Measurements from ENCODE around the gene PITX2. TPM values are rescaled to one million over a fixed set of nuclear protein-coding genes. Genes with fewer than 3 reads are reported as not detected.

Gene PITX2
- total and polyA plus RNA-seq, 8 donors: 0.11 to 0.28 (median 0.24) TPM; not detected in 4

DNA sequence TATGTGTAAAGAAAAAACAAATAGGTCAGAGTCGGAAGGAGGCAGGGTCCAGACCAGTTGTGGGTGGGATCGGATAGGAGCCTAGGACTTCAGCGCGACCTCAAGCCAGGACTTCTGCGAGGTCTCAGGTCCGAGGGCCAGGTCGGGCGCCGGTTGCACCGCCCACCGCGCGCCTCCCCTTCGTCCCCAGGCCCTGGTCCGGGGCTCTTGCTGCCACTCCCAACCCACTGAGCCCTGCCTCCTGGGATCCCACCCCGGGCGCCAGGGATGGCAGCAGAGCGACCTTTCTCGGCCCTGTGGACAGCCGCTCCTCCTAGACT is 12.3 kb downstream of the PITX2 start:
- H3K27me3 ChIP-seq: peaks cover 67 to 85% of the 10 kb centered on the region in 2 donors
- no peaks in the 10 kb centered on the region for H3K9me3 ChIP-seq
- intact Hi-C loops (cut with DNase I): no loop called here
- ATAC-seq (no peak), DNase-seq (no peak)
- H3K4me1 ChIP-seq: peaks cover 0 to 4% of the 10 kb centered on the region in 2 donors
- H3K36me3 ChIP-seq: no peaks in the 10 kb centered on the region
- H3K27ac ChIP-seq: no peak overlapping the region
- H3K4me3 ChIP-seq: no peak overlapping the region
- no peak for TF ChIP-seq CTCF (IDR thresholded peaks at IDR 0.05)

- intact Hi-C loops (cut with DNase I): no loop called here
- TF ChIP-seq CTCF (IDR thresholded peaks at IDR 0.05): no peak
- H3K27me3 ChIP-seq: peaks cover 59 to 71% of the 10 kb centered on the region in 2 donors
Observed at GRCh38 chr4:110609044-110609750, 13.7 kb downstream of the PITX2 start.

GRCh38 chr4:110605077-110605476 is 17.8 kb downstream of the PITX2 start:
- peaks cover 19 to 51% of the 10 kb centered on the region in 2 donors for H3K27me3 ChIP-seq
- no peak for TF ChIP-seq CTCF (IDR thresholded peaks at IDR 0.05)
- no peak for ATAC-seq
- H3K36me3 ChIP-seq: no peaks in the 10 kb centered on the region
- no peaks in the 10 kb centered on the region for H3K9me3 ChIP-seq
- intact Hi-C loops (cut with DNase I): no loop called here
- H3K27ac ChIP-seq: no peak overlapping the region
- no peak for DNase-seq
- H3K4me3 ChIP-seq: no peak overlapping the region
- no peaks in the 10 kb centered on the region for H3K4me1 ChIP-seq

More at GRCh38 chr4:110609044-110609750, 13.7 kb downstream of the PITX2 start:
- peaks cover 0 to 4% of the 10 kb centered on the region in 2 donors for H3K4me1 ChIP-seq
- H3K4me3 ChIP-seq: no peak overlapping the region
- DNase-seq: no peak
- ATAC-seq: no peak
- no peaks in the 10 kb centered on the region for H3K9me3 ChIP-seq
- no peak overlapping the region for H3K27ac ChIP-seq
- H3K36me3 ChIP-seq: no peaks in the 10 kb centered on the region

GRCh38 chr4:110602061-110602460 is 20.8 kb downstream of the PITX2 start:
- intact Hi-C loops (cut with DNase I): no loop called here
- H3K4me3 ChIP-seq: no peak overlapping the region
- H3K9me3 ChIP-seq: peaks cover 0 to 3% of the 10 kb centered on the region in 2 donors
- H3K36me3 ChIP-seq: no peaks in the 10 kb centered on the region
- H3K4me1 ChIP-seq: no peaks in the 10 kb centered on the region
- H3K27ac ChIP-seq: no peak overlapping the region
- ATAC-seq: no peak
- DNase-seq: no peak
- TF ChIP-seq CTCF (IDR thresholded peaks at IDR 0.05): no peak
- H3K27me3 ChIP-seq: peaks cover 6 to 33% of the 10 kb centered on the region in 2 donors

- peaks cover 0 to 21% of the 10 kb centered on the region in 2 donors for H3K27me3 ChIP-seq
- peaks cover 0 to 16% of the 10 kb centered on the region in 2 donors for H3K9me3 ChIP-seq
- intact Hi-C loops (cut with DNase I): no loop called here
- H3K36me3 ChIP-seq: no peaks in the 10 kb centered on the region
- no peak for DNase-seq
- no peak overlapping the region for H3K27ac ChIP-seq
- H3K4me1 ChIP-seq: no peaks in the 10 kb centered on the region
- H3K4me3 ChIP-seq: no peak overlapping the region
- TF ChIP-seq CTCF (IDR thresholded peaks at IDR 0.05): no peak
- no peak for ATAC-seq
Observed at GRCh38 chr4:110597582-110597981, 25.3 kb downstream of the PITX2 start.

Measured in left lung (tissue), 10 donors.